HG02943 (cell line): ENCODE measurements around the gene ARRDC5.
A peak's percentile ranks its signal among the peaks of the same experiment; 100 is the strongest.
"Not testable (repeated sequence)": the region's sequence is repeated elsewhere in the genome, so short reads cannot be mapped to it uniquely, and the experiment has no call there.

Experiments
- ATAC-seq: cut with Tn5 transposase; IDR thresholded peaks from one replicate; pipeline ENCODE4 v1.9.1; 2021; ENCODE audit warnings: mild to moderate bottlenecking, low read depth, moderate library complexity; ENCODE audit not compliant: unreplicated experiment

ARRDC5 gene

DNA sequence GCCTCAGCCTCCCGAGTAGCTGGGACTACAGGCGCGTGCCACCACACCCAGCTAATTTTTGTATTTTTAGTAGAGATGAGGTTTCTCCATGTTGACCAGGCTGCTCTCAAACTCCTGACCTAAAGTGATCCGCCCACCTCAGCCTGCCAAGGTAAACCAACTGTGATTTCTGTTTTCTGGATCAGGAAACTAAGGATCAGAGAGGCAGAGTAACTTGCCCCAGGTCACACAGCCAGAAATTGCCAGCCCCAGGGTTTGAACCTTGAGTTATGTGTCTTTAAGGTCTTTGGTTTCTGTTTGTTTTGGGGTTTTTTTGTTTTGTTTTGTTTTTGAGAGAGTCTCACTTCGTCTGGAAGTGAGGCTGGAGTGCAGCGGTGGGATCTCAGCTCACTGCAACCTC lies 31.0 kb downstream of the ARRDC5 start:
- no peak for ATAC-seq

DNA sequence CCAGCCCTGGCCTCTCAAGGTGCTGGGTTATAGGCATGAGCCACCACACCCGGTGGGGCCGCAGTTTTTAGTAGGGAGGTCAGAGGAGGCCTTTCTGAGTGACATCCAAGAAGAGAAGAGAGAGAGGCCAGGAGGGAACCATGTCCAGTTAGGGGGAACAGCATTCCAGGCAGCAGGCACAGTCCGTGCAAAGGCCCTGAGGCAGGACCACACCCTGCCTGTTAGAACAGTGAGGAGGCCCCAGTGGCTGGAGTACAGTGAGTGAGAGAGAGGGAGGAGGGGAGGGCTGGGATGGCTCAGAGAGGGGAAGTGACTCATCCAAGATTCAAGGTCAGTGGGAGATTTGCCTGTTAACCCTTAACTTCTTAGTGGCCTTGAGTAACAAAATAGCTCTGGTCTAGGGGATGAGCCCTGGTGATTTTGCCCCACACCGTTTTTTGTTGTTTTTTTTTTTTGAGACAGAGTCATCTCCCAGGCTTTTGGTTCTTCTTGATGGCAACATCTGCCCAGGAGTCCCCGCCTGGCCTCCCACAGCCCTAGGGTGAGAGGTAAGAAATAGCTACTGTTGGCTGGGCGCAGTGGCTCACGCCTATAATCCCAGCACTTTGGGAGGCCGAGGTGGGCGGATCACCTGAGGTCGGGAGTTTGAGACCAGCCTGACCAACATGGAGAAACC lies 32.5 kb downstream of the ARRDC5 start:
- ATAC-seq, result no peak

DNA sequence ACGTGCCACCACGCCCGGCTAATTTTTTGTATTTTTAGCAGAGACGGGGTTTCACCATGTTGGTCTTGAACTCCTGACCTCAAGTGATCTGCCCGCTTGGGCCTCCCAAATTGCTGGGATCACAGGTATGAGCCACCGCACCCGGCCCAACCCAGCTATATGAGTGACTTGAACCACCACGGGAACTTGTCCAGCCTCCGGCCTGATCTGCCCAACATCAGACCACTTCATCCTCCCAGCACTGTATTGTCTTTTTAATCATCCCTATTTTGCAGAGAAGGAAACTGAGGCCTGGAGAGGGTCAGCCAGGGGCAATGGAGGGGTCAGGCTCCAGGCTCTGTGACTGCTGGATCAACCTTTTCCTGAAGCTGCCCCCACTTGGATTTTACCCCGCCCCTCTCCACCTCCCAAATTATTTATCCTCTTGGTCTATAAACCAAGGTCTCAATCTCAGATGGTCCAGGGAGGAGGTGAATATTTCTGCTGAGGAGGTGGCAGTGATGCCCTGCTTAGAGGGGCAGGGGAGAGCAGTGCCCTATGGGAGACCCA lies 34.3 kb downstream of the ARRDC5 start:
- ATAC-seq, result no peak

DNA sequence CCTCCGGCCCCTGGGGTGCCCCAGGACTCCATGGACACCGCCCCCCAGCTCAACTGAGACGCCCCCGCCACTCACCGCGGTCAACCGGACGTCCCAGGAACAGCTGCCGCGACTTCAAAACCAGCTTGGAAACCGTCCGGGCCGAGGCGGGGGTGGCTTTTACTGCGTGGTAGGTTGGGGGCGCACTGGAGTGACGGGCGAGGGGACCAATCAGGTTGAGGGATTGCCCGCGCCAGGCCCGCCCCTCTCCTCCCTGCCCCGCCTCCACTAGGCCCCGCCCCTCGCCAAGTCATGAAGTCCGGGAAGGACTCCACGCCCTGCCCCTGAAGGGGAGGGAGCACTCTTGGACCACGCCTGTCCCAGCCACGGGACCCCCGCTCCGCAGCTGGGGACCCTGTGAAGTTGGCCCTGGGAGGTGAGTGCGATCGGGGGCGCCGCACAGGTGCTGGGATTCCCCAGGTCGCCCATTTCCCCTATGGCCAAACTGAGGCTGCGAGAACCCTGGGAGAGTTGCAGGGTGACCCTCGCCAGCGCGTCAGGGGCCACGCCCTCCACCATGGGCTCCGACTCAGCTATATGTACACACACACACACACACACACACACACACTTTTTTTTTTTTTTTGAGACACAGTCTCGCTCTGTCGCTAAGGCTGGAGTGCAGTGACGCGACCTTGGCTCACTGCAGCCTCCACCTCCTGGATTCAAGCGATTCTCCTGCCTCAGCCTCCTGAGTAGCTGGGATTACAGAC lies 35.0 kb downstream of the ARRDC5 start, which contains the start of gene PLIN3:
TSS of gene PLIN3 (minus strand) at position 134 of the 752 bp plus-strand sequence. CDS start 6,273 bp downstream, outside the sequence.
- peak; percentile 67 for ATAC-seq

DNA sequence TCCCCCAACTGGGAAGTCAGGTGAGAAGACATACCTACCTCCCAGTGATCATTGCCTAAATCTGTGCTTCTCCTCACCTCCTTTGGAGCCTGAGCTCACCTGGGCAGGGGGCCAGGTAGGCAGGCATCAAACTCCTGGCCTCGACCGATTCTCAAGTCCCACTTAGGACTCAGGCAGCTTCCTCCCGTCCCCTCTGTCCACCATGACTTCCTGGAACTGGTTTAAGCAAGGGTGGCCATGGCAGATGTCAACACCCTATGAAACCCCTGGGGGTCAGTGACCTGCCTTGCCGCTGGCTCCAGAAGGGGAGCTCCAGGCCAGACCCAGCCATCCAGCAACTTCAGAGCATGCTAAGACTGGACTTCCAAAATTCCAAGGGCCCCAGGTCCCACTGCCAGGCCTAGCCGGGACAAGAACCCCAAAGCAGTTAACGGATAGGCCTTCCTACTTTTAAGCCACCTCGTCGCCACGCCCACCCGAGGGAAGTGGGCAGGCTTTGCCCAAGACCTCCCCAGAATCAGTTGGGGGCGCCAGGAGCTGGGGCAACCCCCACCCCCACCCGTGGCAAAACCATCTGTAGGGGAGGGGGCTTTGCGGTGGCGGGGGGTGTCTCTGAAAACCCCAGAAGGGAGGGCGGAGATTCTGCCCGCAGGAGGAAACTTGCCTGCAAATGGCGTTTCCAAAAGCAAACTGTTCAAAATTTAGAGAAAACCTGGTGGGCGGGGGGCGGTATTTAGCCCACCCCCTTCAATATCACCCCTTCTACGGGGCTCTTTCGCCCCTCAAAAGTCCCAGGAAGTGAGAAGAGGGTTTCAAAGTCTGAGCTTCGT lies 35.9 kb downstream of the ARRDC5 start:
- no peak for ATAC-seq

DNA sequence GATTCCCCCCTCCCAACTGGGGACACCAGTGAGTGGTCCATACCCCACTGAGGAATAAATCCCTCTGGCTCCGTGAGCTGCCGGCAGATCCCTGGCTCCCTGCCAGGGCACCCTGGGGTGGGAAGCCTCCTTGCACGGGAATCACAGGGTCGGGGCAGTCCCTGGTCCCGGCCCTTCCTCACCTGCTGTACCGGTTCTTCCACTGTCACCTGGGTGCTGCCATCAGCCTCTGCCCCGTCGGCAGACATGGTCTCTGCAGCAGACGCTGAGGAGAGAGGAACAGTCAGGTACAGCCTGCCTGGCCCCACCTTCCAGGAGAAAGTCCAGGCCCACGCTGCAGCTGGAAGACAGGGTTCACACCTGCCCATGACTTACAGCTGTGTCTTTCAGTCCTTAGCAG lies 41.5 kb downstream of the ARRDC5 start:
- ATAC-seq, result no peak

DNA sequence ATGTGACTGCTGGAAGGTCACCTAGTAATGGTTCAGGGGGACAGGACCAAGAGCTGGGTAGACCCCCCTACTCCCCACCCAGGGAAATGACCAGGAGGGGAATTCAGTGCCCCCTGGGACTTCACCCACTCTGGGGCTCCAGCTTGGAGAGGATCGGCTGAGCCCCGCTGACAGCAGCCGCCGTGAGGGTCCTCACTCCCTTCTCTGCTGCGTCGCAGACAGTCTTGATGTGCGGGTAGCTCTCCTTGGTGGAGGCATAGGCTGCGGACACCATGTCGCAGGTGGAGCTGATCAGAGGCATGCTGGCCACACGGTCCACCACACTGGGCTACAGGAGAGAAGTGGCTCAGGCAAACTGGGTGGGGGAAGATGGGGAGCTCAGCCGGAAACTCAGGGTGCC lies 43.0 kb downstream of the ARRDC5 start:
- no peak for ATAC-seq

DNA sequence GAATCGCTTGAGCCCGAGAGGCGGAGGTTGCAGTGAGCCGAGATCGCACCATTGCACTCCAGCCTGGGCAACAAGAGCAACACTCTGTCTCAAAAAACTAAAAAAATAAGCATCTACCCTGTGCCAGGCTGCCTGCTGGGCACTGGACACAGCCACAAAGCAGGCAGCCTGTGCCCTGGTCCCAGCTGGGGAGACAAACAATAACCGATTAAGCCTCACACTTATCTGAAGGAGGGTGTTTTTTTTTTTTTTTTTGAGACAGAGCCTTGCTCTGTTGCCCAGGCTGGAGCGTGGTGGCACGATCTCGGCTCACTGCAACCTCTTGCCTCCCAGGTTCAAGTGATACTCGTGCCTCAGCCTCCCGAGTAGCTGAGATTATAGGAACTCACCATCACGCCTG lies 46.2 kb downstream of the ARRDC5 start:
- not testable (repeated sequence) for ATAC-seq

DNA sequence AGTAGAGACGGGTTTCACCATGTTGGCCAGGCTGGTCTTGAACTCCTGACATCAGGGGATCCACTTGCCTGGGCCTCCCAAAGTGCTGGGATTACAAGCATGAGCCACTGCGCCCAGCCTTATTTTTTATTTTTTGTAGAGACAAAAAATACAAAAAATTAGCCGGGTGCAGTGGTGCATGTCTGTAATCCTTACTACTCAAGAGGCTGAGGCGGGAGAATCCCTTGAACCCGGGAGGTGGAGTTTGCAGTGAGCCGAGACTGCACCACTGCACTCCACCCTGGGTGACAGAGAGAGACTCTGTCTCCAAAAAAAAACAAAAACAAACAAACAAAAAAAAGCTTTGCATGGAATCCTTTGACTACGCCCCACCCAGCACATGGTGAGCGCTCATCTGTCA lies 49.2 kb downstream of the ARRDC5 start:
- ATAC-seq, result not testable (repeated sequence)

DNA sequence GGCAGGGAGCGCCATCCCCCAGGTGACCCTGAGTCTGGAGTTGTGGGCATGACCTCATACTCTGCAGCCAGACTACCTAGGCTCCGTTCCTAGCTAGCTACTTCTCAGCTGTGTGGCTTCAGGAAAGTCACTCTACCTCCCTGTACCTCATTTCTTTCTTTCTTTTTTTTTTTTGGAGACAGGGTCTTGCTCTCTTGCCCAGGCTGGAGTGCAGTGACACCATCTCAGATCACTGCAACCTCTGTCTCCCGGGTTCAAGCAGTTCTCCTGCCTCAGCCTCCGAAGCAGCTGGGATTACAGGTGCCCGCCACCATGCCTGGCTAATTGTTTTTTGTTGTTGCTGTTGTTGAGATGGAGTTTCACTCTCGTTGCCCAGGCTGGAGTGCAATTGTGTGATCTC lies 50.2 kb downstream of the ARRDC5 start:
- no peak for ATAC-seq

DNA sequence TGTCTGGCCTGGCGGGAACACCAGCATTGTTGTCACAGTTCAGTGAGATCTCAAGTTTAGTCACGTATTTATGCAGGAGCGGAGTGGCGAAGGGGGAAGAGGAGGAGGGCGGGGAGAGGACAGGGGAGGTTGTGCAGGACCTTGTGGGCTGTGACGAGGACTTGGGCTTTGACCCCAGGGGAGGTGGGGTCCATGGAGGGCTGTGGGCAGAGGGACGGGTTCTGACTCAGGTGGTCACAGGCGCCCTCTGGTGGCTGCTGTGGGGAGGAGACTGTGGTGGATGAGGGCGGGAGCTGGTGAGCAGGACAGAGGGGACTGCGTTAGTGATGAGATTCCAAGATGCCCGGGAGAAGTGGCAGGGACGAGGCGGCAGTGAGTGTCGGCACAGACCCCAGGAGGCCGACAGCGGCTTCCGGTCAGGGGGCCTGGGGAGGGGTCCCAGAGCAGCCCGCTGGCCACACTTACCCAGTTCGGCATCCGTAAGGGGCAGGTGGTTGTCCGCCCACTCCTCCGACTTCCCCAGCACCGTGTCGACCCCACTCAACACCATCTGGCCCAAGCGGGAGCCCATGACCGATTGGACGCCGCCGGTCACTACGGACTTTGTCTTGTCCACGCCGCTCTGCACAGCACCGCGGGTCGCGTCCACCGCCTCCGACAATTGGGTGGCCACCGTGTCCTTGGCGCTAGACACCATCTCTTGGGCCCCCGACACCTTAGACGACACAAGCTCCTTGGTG lies 51.0 kb downstream of the ARRDC5 start:
- no peak for ATAC-seq

DNA sequence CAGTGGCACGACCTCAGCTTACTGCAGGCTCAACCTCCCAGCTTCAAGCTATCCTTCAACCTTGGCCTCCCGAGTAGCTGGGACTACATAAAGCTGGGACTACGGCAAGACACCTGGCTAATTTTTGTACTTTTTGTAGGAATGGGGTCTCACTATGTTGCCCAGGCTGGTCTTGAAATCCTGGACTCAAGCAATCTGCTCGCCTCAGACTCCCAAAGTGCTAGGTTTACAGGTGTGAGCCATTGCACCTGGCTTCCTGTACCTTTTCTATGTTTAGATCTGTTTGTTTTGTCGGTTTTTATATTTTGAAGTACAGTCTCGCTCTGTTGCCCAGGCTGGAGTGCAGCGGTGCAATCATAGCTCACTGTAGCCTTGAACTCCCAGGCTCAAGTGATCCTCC lies 53.7 kb downstream of the ARRDC5 start:
- ATAC-seq, result no peak

DNA sequence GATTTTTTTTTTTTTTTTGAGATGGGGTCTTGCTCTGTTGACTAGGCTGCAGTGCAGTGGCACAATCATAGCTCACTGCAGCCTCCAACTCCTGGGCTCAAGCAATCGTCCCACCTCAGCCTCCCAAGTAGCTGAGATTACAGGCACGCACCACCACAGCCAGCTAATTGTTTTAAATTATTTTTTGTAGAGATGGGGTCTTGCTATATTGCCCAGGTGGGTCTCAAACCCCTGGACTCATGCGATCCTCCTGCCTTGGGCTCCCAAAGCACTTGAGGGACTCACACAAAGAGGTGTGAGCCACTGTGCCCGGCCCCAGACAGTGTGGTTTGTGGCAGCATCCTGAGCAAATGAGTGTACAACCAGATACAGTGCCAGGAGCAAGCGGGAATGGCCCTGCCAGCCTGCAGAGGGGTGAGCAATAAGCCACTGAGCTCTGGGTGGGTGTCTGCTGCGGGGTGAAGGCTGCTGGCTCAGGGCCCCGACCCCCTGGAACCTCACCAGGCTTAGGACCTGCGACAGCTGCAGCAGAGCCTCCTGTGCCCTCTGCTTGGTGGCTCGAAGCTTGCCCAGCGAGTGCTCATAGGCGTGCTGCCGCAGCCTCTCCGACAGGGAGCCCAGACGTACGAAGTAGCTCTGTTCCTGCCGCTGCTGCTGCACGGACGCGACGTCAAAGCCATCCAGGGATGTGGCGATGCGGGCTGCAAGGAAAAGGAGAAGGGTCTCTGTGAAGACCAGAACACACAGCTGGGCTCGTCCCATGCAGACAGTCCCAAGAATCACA lies 55.3 kb downstream of the ARRDC5 start:
- ATAC-seq, result no peak

DNA sequence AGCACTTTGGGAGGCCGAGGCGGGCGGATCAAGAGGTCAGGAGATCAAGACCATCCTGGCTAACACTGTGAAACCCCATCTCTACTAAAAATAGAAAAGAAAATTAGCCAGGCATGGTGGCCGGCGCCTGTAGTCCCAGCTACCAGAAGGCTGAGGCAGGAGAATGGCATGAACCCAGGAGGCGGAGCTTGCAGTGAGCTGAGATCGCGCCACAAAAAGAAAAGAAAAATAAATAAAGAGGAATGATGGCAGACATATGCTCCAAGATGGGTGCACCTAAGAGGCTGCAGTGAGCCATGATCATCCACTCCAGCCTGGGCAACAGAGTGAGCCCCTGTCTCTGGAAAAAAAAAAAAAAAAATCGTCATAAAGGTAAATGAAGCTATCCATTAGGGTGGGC lies 56.7 kb downstream of the ARRDC5 start:
- ATAC-seq, result not testable (repeated sequence)

DNA sequence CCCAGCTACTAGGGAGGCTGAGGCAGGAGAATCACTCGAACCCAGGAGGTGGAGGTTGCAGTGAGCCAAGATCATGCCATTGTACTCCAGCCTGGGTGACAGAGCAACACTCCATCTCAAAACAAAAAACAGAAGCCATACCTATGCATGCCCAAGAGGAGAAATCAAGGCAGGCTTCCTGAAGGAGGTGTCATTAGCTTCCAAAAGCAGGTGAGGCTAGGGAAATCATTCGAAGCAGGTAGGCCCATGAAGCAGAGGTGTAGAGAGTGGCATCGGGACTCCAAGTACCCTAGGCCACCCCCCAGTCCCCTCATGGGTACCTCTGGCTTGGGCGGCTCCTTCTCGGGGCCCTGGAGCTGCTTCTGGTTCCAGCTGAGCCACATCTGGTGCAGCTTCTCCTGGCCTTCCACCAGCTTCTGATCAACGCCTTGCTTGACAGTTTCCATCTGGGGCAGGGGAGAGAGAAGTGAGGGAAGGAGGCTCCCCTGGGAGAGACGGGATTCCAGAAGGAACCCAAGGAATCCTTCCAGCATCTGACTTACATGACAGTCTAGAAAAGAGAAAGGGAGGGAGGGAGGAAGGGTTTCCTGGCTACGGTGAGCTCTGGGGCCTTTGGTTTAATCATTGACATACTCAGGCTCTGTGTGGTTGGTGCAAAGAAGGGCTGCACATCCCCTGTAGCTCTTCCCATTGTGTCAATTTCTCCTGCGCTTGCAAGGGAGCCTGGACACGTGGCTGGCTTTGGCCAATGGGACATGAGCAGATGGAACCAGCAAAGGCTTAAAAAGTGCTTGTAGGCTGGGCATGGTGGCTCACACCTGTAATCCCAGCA lies 58.1 kb downstream of the ARRDC5 start:
- no peak for ATAC-seq

DNA sequence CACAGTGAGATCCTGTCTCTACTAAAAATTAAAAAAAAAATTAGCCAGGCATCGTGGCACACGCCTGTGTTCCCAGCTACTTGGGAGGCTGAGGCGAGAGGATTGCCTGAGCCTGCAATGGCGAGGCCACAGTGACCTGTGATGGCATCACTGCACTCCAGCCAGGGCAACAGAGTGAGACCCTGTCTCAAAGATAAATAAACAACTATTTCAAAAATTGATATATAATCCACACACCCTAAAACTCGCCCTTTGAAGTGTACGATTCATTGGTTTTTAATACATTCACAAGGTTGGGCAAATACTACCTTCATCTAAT lies 59.1 kb downstream of the ARRDC5 start:
- no peak for ATAC-seq
